ENCODE data around the gene TUBB6.
A peak's percentile ranks its signal among the peaks of the same experiment; 100 is the strongest.

GRCh38 chr18:12283256-12283655 is 24.8 kb upstream of the TUBB6 start:
- peak; percentile 54 for TF ChIP-seq CTCF (conservative IDR thresholded peaks at IDR 0.05; ENCODE audit: low read depth, low read length)
- TF ChIP-seq EZH2 (IDR thresholded peaks at IDR 0.05; ENCODE audit: borderline replicate concordance, low read depth, low read length, poor library complexity, severe bottlenecking), result no peak

Measured in A673 (cell line).